NCI-H2107 treated with DMSO at 0.1 percent for 48 hours (cell line): Measurements from ENCODE around the gene JPH2.
A peak's percentile ranks its signal among the peaks of the same experiment; 100 is the strongest.

Experiments
- DNase-seq: peaks from one replicate; lab custom pipeline; 2025; ENCODE audit not compliant: unreplicated experiment; lab: John Stamatoyannopoulos, UW

JPH2 gene

GRCh38 chr20:44104798-44105517 lies 82.0 kb downstream of the JPH2 start:
- DNase-seq: peak; percentile 30

DNA sequence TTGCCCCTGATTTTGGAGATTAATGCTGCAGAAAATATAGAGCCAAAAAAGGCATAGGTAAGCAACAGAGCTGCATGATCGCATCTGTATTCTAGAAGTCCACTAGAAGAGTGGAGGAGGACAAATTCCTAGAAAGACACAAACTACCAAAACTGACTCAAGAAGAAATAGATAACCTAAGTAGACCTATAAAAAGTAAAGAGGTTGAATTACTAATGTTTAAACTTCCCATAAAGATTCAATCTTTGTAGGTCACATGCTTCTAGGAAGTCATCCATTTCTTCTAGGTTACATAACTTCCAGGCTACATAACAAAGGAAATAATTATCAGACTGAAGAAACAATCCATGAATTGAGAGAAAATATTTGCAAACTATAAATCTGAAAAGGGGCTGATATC lies 84.4 kb downstream of the JPH2 start:
- DNase-seq: no peak

GRCh38 chr20:44099832-44100231 lies 87.2 kb downstream of the JPH2 start:
- no peak for DNase-seq

DNA sequence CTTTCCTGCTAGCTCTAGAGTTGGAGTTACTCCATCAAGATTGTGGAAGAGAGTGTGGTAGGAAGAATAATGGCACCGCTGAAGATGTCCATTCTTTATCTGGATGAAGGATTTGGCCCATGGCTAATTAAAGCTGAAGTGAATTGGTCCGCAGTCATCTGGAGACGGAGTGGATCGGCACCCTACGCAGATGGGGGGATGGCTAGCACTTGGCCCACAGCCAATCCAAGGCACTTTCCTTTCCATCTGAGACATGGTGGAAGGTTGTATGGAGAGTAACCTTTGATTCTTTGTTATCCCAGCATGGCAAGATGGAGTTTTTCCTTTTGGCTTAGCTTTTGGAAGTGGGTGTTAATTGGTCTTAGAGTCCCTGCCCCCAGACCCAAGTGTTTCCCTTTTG lies 88.3 kb downstream of the JPH2 start:
- DNase-seq: no peak

DNA sequence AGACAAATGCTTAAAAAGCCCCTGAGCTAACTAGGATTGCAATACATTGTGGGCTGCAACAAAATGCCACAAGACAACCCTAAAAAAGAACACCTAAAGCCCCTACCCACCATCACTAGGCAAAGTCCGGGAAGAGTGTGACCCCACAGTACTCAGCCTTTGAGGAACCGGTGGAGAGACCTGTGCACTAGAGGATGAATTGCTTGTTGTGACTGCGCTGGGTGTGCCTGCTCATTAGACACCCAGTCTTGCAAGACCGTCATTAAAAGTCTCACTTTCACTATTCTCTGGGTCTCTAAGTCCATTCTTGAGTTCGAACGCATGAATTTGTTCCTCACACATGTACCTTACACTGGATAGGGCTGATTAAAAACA lies 88.7 kb downstream of the JPH2 start:
- DNase-seq: no peak

DNA sequence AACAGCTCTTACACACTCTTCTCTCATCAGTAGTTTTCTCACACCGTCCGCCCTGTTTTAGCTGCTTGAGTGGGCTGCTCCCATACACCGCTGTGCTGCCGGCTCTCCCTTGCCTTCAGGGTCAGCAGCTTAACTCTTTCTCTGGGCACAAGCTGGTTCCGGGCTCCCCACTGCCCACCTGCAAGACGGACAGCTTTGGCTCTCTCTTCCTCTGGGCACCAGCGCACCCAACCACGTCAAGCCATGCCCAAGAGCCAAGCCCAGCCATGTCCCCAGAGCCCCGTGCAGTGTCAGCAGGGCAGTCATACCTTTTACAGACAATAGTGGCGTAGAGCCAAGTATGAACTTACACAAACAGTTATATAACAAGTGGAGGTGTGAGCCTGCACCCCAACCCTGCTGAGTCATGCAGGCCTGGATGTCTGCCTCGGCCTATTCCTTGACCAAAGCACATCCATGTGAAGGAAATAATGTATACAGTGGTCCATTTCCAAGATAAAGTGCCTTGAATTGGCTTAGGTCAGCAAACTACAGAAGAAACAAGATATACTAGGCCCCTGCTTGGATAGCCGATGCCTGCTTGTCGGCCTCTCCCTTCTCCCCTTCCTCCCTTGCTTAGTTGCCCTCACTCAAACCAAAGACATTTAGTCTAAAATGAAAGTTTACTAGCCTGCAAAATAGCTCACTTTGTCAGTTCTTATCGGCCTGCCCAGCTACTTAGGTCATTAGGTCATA lies 89.3 kb downstream of the JPH2 start:
- no peak for DNase-seq

- DNase-seq: no peak
Observed at GRCh38 chr20:44095831-44096230, 91.2 kb downstream of the JPH2 start.

DNA sequence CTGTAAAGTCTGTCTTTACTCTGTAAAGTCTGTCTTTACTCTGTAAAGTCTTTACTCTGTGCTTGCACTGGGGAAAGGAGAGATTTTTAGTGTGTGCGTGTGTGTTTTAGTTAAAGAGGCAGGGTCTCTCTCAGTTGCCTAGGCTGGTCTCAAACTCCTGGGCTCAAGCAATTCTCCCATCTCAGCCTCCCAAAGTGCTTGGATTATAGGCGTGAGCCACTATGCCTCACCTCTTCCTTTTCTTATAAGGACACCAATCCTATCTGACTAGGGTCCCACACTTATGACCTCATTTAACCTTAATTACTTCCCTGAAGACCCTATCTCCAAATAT lies 93.8 kb downstream of the JPH2 start:
- no peak for DNase-seq

GRCh38 chr20:44092551-44093248 lies 94.3 kb downstream of the JPH2 start:
- no peak for DNase-seq

DNA sequence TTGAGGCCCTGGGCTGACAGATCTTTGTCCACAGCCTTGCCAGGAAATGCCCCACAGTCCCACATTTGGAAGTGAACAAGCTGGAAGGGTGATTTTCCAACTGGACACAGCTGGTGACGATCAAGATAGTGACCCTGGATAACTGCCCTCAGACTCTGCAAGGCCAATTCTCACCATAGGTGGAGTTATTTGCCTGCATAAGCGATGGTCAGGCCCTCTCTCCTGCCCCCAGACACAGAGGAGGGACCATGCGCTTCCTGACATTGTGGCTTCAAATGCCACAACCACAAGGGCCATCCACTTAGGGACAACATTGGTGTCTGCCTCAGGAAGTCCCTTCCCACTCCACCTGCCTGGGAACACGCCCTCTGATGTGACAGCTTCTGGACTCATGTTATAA lies 96.0 kb downstream of the JPH2 start:
- no peak for DNase-seq

DNA sequence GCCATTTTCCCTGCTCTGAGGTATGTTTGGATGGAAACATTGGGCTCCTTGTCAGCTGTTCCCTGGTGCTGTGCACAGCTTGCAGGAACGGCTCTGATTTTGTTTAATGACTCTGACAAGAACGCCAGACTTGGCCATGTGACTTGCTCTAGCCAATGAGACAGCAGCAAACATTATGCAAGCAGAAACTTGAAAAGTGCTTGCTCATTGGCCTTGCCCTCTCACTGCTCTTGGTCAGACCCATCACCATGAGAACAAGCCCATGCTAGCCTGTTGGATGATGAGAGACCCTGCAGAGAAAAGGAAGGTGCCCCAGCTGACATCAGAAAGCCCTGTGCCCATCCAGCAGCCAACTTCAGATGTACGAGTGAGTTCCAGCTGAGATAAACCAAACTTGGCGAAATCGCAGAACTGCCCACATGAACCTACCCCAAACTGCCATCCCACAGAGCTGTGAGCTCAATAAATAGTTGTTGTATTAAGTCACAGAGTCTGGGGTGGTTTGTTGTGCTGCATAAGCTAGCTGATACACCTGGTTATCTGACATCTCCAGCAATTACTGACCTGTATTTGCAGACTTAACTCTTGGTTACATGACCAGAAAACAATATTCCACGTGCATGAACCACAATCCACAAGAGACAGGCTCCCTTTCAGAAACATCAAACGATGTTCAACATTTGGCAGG lies 96.9 kb downstream of the JPH2 start:
- no peak for DNase-seq

GRCh38 chr20:44087857-44088120 lies 99.2 kb downstream of the JPH2 start:
- no peak for DNase-seq

- DNase-seq: no peak
Observed at GRCh38 chr20:44087051-44087856, 99.7 kb downstream of the JPH2 start.

GRCh38 chr20:44085616-44086434 lies 101.2 kb downstream of the JPH2 start:
- DNase-seq: no peak

- no peak for DNase-seq
Observed at GRCh38 chr20:44084891-44085290, 102.1 kb downstream of the JPH2 start.

DNA sequence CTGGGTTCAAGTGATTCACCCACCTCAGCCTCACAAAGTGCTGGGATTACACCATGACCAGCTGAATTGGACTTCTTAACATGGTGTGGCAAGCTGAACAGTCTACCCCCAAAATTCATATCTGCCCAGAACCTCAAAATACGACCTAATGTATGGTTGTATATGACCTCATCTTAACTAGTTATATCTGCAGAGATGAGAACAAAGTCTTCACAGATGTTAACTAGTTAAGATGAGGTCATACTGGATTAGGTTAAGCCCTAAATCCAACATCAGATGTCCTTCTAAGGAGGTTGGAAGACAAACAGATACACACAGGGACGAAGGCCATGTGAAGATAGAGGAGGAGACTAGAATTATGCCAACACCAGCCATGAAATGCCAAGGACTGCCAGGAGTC lies 102.5 kb downstream of the JPH2 start:
- no peak for DNase-seq

DNA sequence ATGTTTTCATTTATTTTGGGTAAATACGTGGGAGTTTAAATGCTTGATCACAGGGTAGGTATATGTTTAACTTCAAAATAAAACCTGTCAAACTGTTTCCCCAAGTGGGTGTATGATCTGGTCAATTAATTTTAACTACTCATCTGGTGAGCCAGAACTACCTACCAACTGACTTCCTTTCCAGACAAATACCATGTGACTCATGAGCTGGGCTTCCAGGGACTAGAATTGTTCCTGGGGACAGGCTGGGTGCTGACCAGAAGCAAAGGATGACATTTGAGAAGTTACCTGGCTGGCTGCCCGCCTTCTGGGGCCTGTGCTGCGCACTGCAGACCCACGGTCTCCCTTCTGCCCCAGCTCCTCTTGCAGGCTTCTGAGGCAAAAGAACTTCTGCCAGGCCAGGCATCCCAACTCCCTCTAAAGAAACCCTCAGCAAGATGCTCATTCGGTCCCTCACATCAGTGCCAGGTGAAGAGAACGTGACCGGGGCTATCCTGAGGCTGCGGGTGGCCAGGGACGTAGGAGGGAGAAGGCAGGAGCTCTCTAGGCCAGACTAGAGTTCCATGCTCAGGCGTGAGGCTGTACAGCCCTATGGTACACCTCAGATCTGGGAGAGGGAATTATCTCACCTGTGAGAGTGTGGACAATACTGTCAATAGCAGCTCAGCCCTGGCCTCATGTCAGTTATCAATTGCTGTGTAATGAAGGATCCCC lies 103.6 kb downstream of the JPH2 start:
- DNase-seq: no peak

DNA sequence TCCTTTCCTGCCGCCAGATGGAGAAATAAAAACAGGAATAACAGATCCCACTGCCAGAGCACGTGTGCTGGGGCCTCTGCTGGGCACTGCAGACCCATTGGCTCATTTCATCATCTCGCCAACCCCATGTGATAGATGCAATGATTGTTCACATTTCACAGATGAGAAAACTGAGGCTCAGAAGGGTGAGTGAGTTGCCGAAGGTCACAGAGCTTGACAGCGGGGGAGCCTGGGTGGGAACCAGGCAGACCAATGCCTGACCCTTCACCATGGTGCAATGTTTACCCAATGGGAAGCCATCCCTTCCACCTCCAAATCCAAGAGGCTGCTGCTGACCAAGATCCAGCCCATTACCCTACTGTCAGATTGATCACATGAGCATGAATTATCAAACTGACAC lies 105.1 kb downstream of the JPH2 start:
- DNase-seq: no peak

- no peak for DNase-seq
Observed at GRCh38 chr20:44081476-44081875, 105.5 kb downstream of the JPH2 start.
